Large intestine (tissue), 12 donors: ENCODE data around the gene BORCS8. TPM values are rescaled to one million over a fixed set of nuclear protein-coding genes. Genes with fewer than 3 reads are reported as not detected.
A peak's percentile ranks its signal among the peaks of the same experiment; 100 is the strongest.

Experiments used
- DNase-seq, 2 donors: peaks; one replicate each; pipeline versions ENCODE4 v3.0.0 to v3.0.0-alpha.2; 2013
- H3K27ac ChIP-seq: one replicate; pipeline ENCODE4 v1.5.1; 2013; ENCODE audit warnings: low read length
- H3K27me3 ChIP-seq: 2 replicates; pipeline ENCODE4 v1.6.1; 2013; ENCODE audit warnings: low read length; ENCODE audit not compliant: control insufficient read depth, insufficient read depth
- H3K36me3 ChIP-seq: 2 replicates; pipeline ENCODE4 v1.6.1; 2013; ENCODE audit warnings: low read length; ENCODE audit not compliant: control insufficient read depth, insufficient read depth
- H3K4me1 ChIP-seq: one replicate; pipeline ENCODE4 v1.6.1; 2013; ENCODE audit warnings: low read length; ENCODE audit not compliant: control insufficient read depth, insufficient read depth
- H3K4me3 ChIP-seq: one replicate; pipeline ENCODE4 v1.5.1; 2013; ENCODE audit warnings: low read length
- H3K9me3 ChIP-seq: one replicate; pipeline ENCODE4 v1.6.1; 2013; ENCODE audit warnings: mild to moderate bottlenecking, low read depth, low read length, moderate library complexity; ENCODE audit not compliant: control insufficient read depth
- WGBS: methylation state at CpG from one replicate; pipeline ENCODE4 v1.1.5; 2013; ENCODE audit warnings: low lambda C conversion rate; ENCODE audit not compliant: insufficient coverage; 5-methylcytosine and 5-hydroxymethylcytosine counted together
- long read RNA-seq, 11 donors: transcript quantifications; one replicate each; lab custom pipeline, GENCODE V29; 2026
- polyA plus RNA-seq: library from polyadenylated mRNA; unstranded; fragments of 120-200 nt; gene quantifications from one replicate; pipeline ENCODE4 v1.2.1, GENCODE V29; 2013

BORCS8 gene
- 17.5 TPM for polyA plus RNA-seq
- long read RNA-seq, donor 1, partial matches to known transcripts: 0 of 5 reads
- long read RNA-seq, donor 1, other reads (novel, unspliced or antisense): 0 of 5 reads
- long read RNA-seq, donor 2, transcript BORCS8-209 (1 exons, 3,698 nt): major isoform, 8 of 70 reads
- long read RNA-seq, donor 2, partial matches to known transcripts: 40 of 70 reads
- long read RNA-seq, donor 2, other reads (novel, unspliced or antisense): 14 of 70 reads
- long read RNA-seq, donor 3: 0 reads
- long read RNA-seq, donor 4, partial matches to known transcripts: 0 of 1 reads
- long read RNA-seq, donor 4, other reads (novel, unspliced or antisense): 0 of 1 reads
- long read RNA-seq, donor 5, transcript BORCS8-209 (1 exons, 3,698 nt): major isoform, 5 of 8 reads
- long read RNA-seq, donor 5, partial matches to known transcripts: 0 of 8 reads
- long read RNA-seq, donor 5, other reads (novel, unspliced or antisense): 0 of 8 reads
- long read RNA-seq, donor 6, transcript BORCS8-209 (1 exons, 3,698 nt): major isoform, 7 of 12 reads
- long read RNA-seq, donor 6, partial matches to known transcripts: 0 of 12 reads
- long read RNA-seq, donor 6, other reads (novel, unspliced or antisense): 0 of 12 reads
- long read RNA-seq, donor 7, transcript BORCS8-209 (1 exons, 3,698 nt): major isoform, 5 of 10 reads
- long read RNA-seq, donor 7, partial matches to known transcripts: 0 of 10 reads
- long read RNA-seq, donor 7, other reads (novel, unspliced or antisense): 0 of 10 reads
- long read RNA-seq, donor 8, transcript BORCS8-203 (4 exons, 1,489 nt): minor isoform, 7 of 18 reads
- long read RNA-seq, donor 8, transcript BORCS8-209 (1 exons, 3,698 nt): major isoform, 9 of 18 reads
- long read RNA-seq, donor 8, partial matches to known transcripts: 0 of 18 reads
- long read RNA-seq, donor 8, other reads (novel, unspliced or antisense): 0 of 18 reads
- long read RNA-seq, donor 9, transcript BORCS8-209 (1 exons, 3,698 nt): major isoform, 8 of 16 reads
- long read RNA-seq, donor 9, transcript BORCS8-203 (4 exons, 1,489 nt): minor isoform, 6 of 16 reads
- long read RNA-seq, donor 9, partial matches to known transcripts: 0 of 16 reads
- long read RNA-seq, donor 9, other reads (novel, unspliced or antisense): 0 of 16 reads
- long read RNA-seq, donor 10, transcript BORCS8-209 (1 exons, 3,698 nt): major isoform, 10 of 16 reads
- long read RNA-seq, donor 10, partial matches to known transcripts: 0 of 16 reads
- long read RNA-seq, donor 10, other reads (novel, unspliced or antisense): 0 of 16 reads
- long read RNA-seq, donor 11, partial matches to known transcripts: 0 of 6 reads
- long read RNA-seq, donor 11, other reads (novel, unspliced or antisense): 0 of 6 reads

GRCh38 chr19:19192078-19192882 lies at the start of gene BORCS8, which contains the start of gene RFXANK:
TSS of gene BORCS8 (minus strand) at chr19:19192152. CDS start at chr19:19192117, 35 bp downstream.
TSS of gene RFXANK (plus strand) at chr19:19192258. CDS start at chr19:19193947, 1,689 bp downstream.
- Histone ChIP-seq H3K9me3 (no peaks in the 10 kb centered on the region), H3K36me3 (peaks cover 13% of the 10 kb centered on the region), H3K27ac (peak within 1 kb of the TSS; percentile 92), H3K4me1 (no peaks in the 10 kb centered on the region), H3K27me3 (no peaks in the 10 kb centered on the region), H3K4me3 (peak within 1 kb of the TSS; percentile 73)
- peak; percentile 99 to 100 for DNase-seq
- 0% methylated on average over 6 of the region's 53 CpGs for WGBS

- WGBS: no CpG with 5 or more reads among the region's 9 CpGs
- no peak for DNase-seq
- H3K4me1 ChIP-seq: no peaks in the 10 kb centered on the region
Observed at GRCh38 chr19:19240476-19240875, 48.5 kb upstream of the BORCS8 start.

GRCh38 chr19:19239675-19240074 lies 47.7 kb upstream of the BORCS8 start:
- DNase-seq: no peak
- no peak overlapping the region for H3K27ac ChIP-seq
- no peak overlapping the region for H3K4me3 ChIP-seq
- H3K27me3 ChIP-seq: no peaks in the 10 kb centered on the region
- H3K36me3 ChIP-seq: no peaks in the 10 kb centered on the region
- no peaks in the 10 kb centered on the region for H3K4me1 ChIP-seq
- peaks cover 7% of the 10 kb centered on the region for H3K9me3 ChIP-seq

More at GRCh38 chr19:19240476-19240875, 48.5 kb upstream of the BORCS8 start:
- H3K27ac ChIP-seq: no peak overlapping the region
- no peaks in the 10 kb centered on the region for H3K27me3 ChIP-seq
- no peak overlapping the region for H3K4me3 ChIP-seq
- H3K36me3 ChIP-seq: no peaks in the 10 kb centered on the region
- H3K9me3 ChIP-seq: no peaks in the 10 kb centered on the region

GRCh38 chr19:19238126-19238894 lies 46.4 kb upstream of the BORCS8 start:
- Histone ChIP-seq H3K9me3 (peaks cover 7% of the 10 kb centered on the region), H3K4me3 (no peak overlapping the region), H3K4me1 (no peaks in the 10 kb centered on the region), H3K27me3 (no peaks in the 10 kb centered on the region), H3K27ac (no peak overlapping the region), H3K36me3 (no peaks in the 10 kb centered on the region)
- 72% methylated on average over 2 of the region's 18 CpGs for WGBS
- DNase-seq: no peak

GRCh38 chr19:19236173-19236572 lies 44.2 kb upstream of the BORCS8 start:
- Histone ChIP-seq H3K4me1 (no peaks in the 10 kb centered on the region), H3K27me3 (no peaks in the 10 kb centered on the region), H3K4me3 (no peak overlapping the region), H3K9me3 (peaks cover 7% of the 10 kb centered on the region), H3K36me3 (no peaks in the 10 kb centered on the region), H3K27ac (no peak overlapping the region)
- DNase-seq: no peak

- no peak for DNase-seq
- Histone ChIP-seq H3K36me3 (no peaks in the 10 kb centered on the region), H3K9me3 (peaks cover 7% of the 10 kb centered on the region), H3K27me3 (no peaks in the 10 kb centered on the region), H3K4me3 (no peak overlapping the region), H3K27ac (no peak overlapping the region), H3K4me1 (no peaks in the 10 kb centered on the region)
- WGBS: no CpG with 5 or more reads among the region's 2 CpGs
Observed at GRCh38 chr19:19234220-19234816, 42.4 kb upstream of the BORCS8 start.

- WGBS: 86% methylated on average over 2 of the region's 19 CpGs
- peaks cover 7% of the 10 kb centered on the region for H3K27me3 ChIP-seq
- H3K27ac ChIP-seq: no peak overlapping the region
- no peaks in the 10 kb centered on the region for H3K36me3 ChIP-seq
- no peak for DNase-seq
- H3K4me1 ChIP-seq: no peaks in the 10 kb centered on the region
- H3K4me3 ChIP-seq: no peak overlapping the region
- peaks cover 7% of the 10 kb centered on the region for H3K9me3 ChIP-seq
Observed at GRCh38 chr19:19232261-19232721, 40.3 kb upstream of the BORCS8 start.

- Histone ChIP-seq H3K27ac (no peak overlapping the region), H3K9me3 (peaks cover 7% of the 10 kb centered on the region), H3K4me3 (no peak overlapping the region), H3K4me1 (no peaks in the 10 kb centered on the region), H3K36me3 (no peaks in the 10 kb centered on the region), H3K27me3 (peaks cover 14% of the 10 kb centered on the region)
- no CpG with 5 or more reads among the region's 9 CpGs for WGBS
- DNase-seq: no peak
Observed at GRCh38 chr19:19230999-19231398, 39.0 kb upstream of the BORCS8 start.

GRCh38 chr19:19229701-19230100 lies 37.7 kb upstream of the BORCS8 start:
- Histone ChIP-seq H3K27me3 (peaks cover 21% of the 10 kb centered on the region), H3K9me3 (peaks cover under 1% of the 10 kb centered on the region), H3K27ac (no peak overlapping the region), H3K4me1 (peaks cover under 1% of the 10 kb centered on the region), H3K4me3 (no peak overlapping the region), H3K36me3 (no peaks in the 10 kb centered on the region)
- DNase-seq: no peak
- no CpG with 5 or more reads among the region's 3 CpGs for WGBS
